ENCODE measurements around the gene HCRTR1. TPM values are rescaled to one million over a fixed set of nuclear protein-coding genes. Genes with fewer than 3 reads are reported as not detected.

HCRTR1 gene
- total and polyA plus RNA-seq, 2 of the 8 experiments (the other 6 are each of a cell fraction or from before 2014, with no cell fraction given): 0.35 to 0.39 TPM

DNA sequence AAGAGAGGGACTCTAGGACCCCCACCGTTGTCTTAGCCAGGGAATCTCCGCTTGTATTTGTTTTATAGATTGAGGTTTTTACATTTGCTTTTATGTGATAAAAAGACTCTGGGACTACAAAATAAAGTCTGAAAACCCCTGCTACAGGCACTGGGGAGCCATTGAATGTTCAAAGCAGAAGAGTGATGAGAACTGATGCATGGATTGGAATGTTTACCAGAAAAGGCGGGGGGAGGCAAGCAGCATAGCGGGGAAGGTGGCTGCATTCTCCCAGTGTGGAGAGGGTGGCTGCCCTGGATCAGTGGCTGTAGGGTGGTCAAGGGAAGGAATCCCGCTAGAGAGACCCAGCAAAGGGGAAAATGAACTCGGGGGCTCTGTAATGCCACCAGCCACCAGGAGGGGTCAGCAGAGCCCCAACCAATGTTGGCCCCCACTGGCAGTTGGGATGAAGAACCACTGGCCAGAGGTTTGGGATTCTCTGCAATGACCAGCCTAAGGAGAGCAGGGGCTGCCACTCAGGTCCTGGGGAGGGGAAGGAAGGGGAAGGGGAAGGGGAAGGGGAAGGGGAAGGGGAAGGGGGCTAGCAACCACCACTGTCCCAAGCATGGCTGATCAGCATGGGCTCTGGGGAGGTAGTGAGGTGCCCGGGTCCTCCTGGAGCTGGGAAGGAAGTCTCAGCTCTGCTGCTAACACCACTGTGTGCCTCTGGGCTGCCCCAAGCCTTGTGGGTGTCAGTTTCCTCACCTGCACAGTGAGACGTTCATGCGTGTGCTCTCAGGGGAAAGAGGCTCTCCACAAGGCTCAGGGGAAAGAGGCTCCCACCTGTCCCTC, 46.3 kb downstream of the HCRTR1 start:
- ChIA-PET POLR2A (ENCODE audit: partially characterized antibody) (interaction anchor here (0.7 to 2.2 kb wide), 6 partner anchors 13 to 82 kb away, joined by 3 to 8 read pairs (median 4); partner anchors contain the start of genes COL16A1 and PEF1), CTCF (ENCODE audit: partially characterized antibody) (interaction anchor here (0.6 to 19.3 kb wide), 31 partner anchors 11 to 300 kb away, joined by 3 to 370 read pairs (median 5); partner anchors contain the start of genes COL16A1 and SPOCD1)
- Histone ChIP-seq H3K56ac (replicated peaks; ENCODE audit: insufficient read length, low read depth, low read length) (no peak overlapping the region), H2BK15ac (ENCODE audit: low read length) (no peak overlapping the region), H3K4ac (replicated peaks; ENCODE audit: insufficient read length, low read depth, low read length) (no peak overlapping the region), H3K27ac (ENCODE audit: low read depth, low read length) (no peak overlapping the region), H3K9ac (replicated peaks in 1 of 4; ENCODE audit: extremely low read depth in 1 of 4, low read depth in 3 of 4, low read length in 3 of 4) (no peak overlapping the region), H3K9me3 (ENCODE audit: insufficient read depth in 2 of 2, low read depth in 1 of 2, low read length in 1 of 2) (no peaks in the 10 kb centered on the region), H3K14ac (ENCODE audit: insufficient read length) (no peak overlapping the region), H3K79me2 (ENCODE audit: control insufficient read depth in 1 of 2, insufficient read depth in 2 of 2, low read length in 2 of 2) (no peaks in the 10 kb centered on the region), H3K4me2 (ENCODE audit: insufficient read depth in 1 of 2, low read depth in 2 of 2, low read length in 2 of 2) (no peak overlapping the region), H3K23me2 (ENCODE audit: low read depth, low read length) (no peaks in the 10 kb centered on the region), H3K79me1 (ENCODE audit: low read depth, low read length) (no peaks in the 10 kb centered on the region), H4K5ac (ENCODE audit: insufficient read length, low read depth, low read length) (no peak overlapping the region), H4K91ac (replicated peaks; ENCODE audit: insufficient read length, low read length) (no peak overlapping the region), H2AFZ (ENCODE audit: low read length) (no peak overlapping the region), H3K4me3 (ENCODE audit: extremely low read depth in 1 of 4, insufficient read depth in 2 of 4, low read depth in 3 of 4, low read length in 4 of 4) (no peak overlapping the region), H2BK120ac (replicated peaks; ENCODE audit: low read depth, low read length) (no peak overlapping the region), H2BK12ac (ENCODE audit: low read depth, low read length) (no peak overlapping the region; the same call in 1 of the 2 replicates), H3K18ac (ENCODE audit: extremely low read depth, low read length) (no peak overlapping the region; the same call in 1 of the 2 replicates), H2BK5ac (ENCODE audit: low read depth, low read length) (no peak overlapping the region), H3K4me1 (replicated peaks in 1 of 4; ENCODE audit: control insufficient read depth in 3 of 4, insufficient read depth in 4 of 4, low read length in 3 of 4) (peaks cover 0 to 3% (median 0%) of the 10 kb centered on the region in 4 experiments; a peak in 3 of 7 replicates), H4K8ac (ENCODE audit: extremely low read depth, insufficient read depth, low read length) (no peak overlapping the region), H4K20me1 (replicated peaks in 1 of 2; ENCODE audit: control insufficient read depth in 1 of 2, insufficient read depth in 2 of 2, low read length in 2 of 2) (no peaks in the 10 kb centered on the region), H3K23ac (ENCODE audit: insufficient read length) (no peak overlapping the region), H2BK20ac (ENCODE audit: low read length) (no peak overlapping the region), H2AK5ac (ENCODE audit: low read depth, low read length) (no peak overlapping the region), H3K27me3 (replicated peaks in 1 of 4; ENCODE audit: control insufficient read depth in 3 of 4, extremely low read depth in 1 of 4, insufficient read depth in 3 of 4, low read length in 3 of 4) (no peaks in the 10 kb centered on the region), H3K36me3 (ENCODE audit: control insufficient read depth in 2 of 4, insufficient read depth in 4 of 4, low read length in 3 of 4) (no peaks in the 10 kb centered on the region)
- DNase-seq (ENCODE audit: low read depth in 1 of 2, low spot score in 2 of 2): peak; percentile 25 to 98
- 33% methylated on average over 8 of the region's 9 CpGs; no CpG with 5 or more reads in 1 of the 2 experiments for WGBS, 2 experiments (ENCODE audit: extremely low coverage in 1 of 2, insufficient coverage in 1 of 2, insufficient read length in 1 of 2, insufficient replicate concordance in 2 of 2, low coverage in 1 of 2, low lambda C conversion rate in 2 of 2, missing lambda C conversion rate in 1 of 2)
- FAIRE-seq: peak; percentile 76
- TF ChIP-seq, protein P1, sequence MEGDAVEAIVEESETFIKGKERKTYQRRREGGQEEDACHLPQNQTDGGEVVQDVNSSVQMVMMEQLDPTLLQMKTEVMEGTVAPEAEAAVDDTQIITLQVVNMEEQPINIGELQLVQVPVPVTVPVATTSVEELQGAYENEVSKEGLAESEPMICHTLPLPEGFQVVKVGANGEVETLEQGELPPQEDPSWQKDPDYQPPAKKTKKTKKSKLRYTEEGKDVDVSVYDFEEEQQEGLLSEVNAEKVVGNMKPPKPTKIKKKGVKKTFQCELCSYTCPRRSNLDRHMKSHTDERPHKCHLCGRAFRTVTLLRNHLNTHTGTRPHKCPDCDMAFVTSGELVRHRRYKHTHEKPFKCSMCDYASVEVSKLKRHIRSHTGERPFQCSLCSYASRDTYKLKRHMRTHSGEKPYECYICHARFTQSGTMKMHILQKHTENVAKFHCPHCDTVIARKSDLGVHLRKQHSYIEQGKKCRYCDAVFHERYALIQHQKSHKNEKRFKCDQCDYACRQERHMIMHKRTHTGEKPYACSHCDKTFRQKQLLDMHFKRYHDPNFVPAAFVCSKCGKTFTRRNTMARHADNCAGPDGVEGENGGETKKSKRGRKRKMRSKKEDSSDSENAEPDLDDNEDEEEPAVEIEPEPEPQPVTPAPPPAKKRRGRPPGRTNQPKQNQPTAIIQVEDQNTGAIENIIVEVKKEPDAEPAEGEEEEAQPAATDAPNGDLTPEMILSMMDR (IDR thresholded peaks at IDR 0.05; ENCODE audit: control extremely low read depth in 1 of 3, insufficient read depth in 1 of 3, low read depth in 1 of 3, low read length in 3 of 3): peak in 2 of 3 experiments; percentile 93 to 96; a peak in 3 of 4 replicates
- TF ChIP-seq SP1 (IDR thresholded peaks at IDR 0.05; ENCODE audit: low read depth, low read length) (0 out of 2 replicates have a peak, but pooled peaks have one; percentile 24), RAD21 (IDR thresholded peaks at IDR 0.05 in 1 of 2, conservative IDR thresholded peaks at IDR 0.05 in 1 of 2; ENCODE audit: low read depth in 2 of 2, low read length in 2 of 2) (peak; percentile 96 to 98), TAF1 (IDR thresholded peaks at IDR 0.05; ENCODE audit: low read depth, low read length) (no peak), ASH2L (IDR thresholded peaks at IDR 0.05; ENCODE audit: low read length) (no peak), BRCA1 (IDR thresholded peaks at IDR 0.05; ENCODE audit: low read depth, low read length) (no peak), CEBPB (IDR thresholded peaks at IDR 0.05; ENCODE audit: low read depth, low read length) (peak; percentile 3; the same call in 1 of the 2 replicates)
- TF ChIP-seq, protein P2, sequence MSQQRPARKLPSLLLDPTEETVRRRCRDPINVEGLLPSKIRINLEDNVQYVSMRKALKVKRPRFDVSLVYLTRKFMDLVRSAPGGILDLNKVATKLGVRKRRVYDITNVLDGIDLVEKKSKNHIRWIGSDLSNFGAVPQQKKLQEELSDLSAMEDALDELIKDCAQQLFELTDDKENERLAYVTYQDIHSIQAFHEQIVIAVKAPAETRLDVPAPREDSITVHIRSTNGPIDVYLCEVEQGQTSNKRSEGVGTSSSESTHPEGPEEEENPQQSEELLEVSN (IDR thresholded peaks at IDR 0.05): no peak
